Smooth muscle cell of the brain vasculature (primary cell): ENCODE results near the gene ANO1.

Source experiments
- DNase-seq: peaks from one replicate; pipeline ENCODE4 v3.0.0-alpha.2; 2012; ENCODE audit warnings: low read depth, low spot score

ANO1 gene

GRCh38 chr11:70113801-70114200 is 35.7 kb downstream of the ANO1 start:
- no peak for DNase-seq

GRCh38 chr11:70115778-70116177 is 37.7 kb downstream of the ANO1 start:
- DNase-seq = no peak

- no peak for DNase-seq
These were observed 38.4 kb downstream of the ANO1 start for GRCh38 chr11:70116386-70117065.

GRCh38 chr11:70117567-70118145 is 39.5 kb downstream of the ANO1 start:
- no peak for DNase-seq

- DNase-seq = no peak
These were observed 40.5 kb downstream of the ANO1 start for GRCh38 chr11:70118642-70119041.

DNA sequence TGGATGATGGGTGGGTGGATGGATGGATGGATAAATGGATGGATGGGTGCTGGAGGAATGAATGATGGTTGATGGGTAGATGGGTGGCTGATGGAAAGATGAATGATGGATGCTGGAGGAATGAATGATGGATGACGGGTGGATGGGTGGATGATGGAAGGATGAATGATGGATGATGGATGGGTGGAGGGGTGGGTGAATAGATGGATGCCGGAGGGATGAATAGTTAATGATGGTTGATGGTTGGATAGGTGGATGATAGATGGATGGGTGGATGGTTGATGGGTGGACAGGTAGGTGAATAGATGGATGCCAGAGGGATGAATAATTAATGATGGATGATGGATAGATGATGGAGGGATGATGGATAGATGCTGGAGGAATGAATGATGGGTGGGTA is 41.4 kb downstream of the ANO1 start:
- no peak for DNase-seq

DNA sequence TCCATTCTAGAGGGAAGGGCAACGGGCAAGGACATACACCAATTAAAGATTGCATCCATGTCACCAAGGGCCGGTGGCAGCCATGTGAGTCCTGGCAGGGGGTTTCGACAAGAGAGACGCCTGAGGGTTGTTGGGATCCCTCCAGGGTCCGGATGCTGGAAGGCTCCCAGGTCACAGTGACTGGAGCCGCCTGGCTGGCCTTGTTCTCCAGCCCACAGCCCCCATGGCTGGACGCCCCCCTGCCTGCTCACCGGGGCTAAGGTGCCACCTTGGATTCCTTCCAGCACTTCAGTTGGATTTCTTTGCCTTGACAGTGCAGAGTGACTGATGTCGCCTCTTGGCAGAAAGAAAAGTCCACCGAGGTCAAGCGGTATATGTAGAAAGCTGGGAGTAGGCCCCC is 42.6 kb downstream of the ANO1 start:
- DNase-seq = no peak

GRCh38 chr11:70122490-70123198 is 44.5 kb downstream of the ANO1 start:
- no peak for DNase-seq

- DNase-seq = no peak
These were observed 45.6 kb downstream of the ANO1 start for GRCh38 chr11:70123711-70124110.

GRCh38 chr11:70124321-70125000 is 46.3 kb downstream of the ANO1 start:
- DNase-seq = no peak

DNA sequence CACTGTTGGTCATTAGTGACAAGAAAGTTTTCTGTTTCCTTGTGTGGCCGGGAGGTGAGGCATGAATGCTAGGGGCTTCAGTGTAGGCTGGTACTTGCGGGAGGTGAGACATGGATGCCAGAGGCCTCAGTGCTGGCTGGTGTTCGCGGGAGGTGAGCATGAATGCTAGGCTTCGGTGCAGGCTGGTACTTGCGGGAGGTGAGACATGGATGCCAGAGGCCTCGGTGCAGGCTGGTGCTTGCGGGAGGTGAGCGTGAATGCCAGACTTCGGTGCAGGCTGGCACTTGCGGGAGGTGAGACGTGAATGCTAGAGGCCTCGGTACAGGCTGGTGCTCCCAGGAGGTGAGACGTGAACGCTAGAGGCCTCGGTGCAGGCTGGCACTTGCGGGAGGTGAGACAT is 48.4 kb downstream of the ANO1 start:
- no peak for DNase-seq

DNA sequence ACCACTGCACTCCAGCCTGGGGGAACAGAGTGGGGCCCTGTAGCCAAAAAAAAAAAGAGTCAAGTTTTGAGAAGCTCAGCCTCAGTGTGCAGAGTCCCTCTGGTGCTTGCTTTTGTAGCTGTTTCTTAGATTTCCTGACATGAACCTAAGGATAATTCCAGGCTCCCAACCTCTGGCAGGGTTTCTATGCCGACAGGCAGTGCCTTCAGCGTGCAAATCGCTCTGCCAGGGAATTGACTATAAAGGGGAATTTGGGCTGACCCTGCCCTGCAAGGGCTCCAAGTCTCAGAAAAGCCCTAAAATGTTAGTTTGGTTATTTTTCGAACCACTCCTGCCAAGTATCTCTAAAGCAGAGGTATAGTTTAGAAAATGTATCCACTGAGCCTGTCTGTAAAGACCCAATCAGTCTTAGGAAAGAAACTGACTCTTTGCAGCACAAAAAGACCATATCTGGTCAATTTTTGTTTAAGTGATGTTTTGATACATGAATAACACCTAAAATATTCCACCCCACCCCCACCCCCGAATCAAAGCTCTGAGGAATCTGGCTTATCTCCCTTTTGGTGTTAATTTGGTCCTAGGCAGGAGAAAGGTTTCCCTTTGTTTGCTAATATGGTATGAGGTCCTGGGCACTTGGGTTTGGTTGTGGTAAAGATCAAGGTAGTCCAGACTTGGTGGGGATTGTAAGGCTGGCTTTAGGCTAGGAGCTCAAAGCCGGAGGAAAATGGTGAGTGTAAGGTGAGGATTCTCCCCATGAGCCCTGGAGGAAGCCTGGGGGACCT is 49.7 kb downstream of the ANO1 start:
- no peak for DNase-seq

- DNase-seq = peak; percentile 46
These were observed 50.4 kb downstream of the ANO1 start for GRCh38 chr11:70128435-70128906.

- no peak for DNase-seq
These were observed 51.0 kb downstream of the ANO1 start for GRCh38 chr11:70129051-70129592.

- DNase-seq = no peak
These were observed 52.5 kb downstream of the ANO1 start for GRCh38 chr11:70130636-70131035.

GRCh38 chr11:70131606-70132190 is 53.6 kb downstream of the ANO1 start:
- no peak for DNase-seq

DNA sequence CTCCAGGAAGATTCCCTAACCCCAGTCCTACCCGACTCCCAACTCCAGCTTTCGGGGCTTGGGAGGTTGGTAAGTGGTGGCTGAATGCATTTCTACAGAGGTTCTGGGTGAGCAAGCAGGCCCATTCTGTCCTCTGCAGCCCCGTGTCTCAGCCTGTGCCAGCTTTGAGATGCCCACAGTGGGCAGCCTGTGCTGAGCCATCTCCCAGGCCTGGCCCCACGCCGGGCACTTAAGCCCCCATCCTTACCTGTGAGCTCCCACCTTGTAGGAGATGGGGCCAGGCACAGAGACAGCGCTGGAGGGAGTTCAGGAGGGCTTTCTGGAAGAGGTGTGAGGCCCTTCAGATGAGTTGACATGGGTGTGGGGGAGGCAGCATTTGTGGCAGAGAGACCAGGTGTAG is 54.5 kb downstream of the ANO1 start:
- DNase-seq = no peak

DNA sequence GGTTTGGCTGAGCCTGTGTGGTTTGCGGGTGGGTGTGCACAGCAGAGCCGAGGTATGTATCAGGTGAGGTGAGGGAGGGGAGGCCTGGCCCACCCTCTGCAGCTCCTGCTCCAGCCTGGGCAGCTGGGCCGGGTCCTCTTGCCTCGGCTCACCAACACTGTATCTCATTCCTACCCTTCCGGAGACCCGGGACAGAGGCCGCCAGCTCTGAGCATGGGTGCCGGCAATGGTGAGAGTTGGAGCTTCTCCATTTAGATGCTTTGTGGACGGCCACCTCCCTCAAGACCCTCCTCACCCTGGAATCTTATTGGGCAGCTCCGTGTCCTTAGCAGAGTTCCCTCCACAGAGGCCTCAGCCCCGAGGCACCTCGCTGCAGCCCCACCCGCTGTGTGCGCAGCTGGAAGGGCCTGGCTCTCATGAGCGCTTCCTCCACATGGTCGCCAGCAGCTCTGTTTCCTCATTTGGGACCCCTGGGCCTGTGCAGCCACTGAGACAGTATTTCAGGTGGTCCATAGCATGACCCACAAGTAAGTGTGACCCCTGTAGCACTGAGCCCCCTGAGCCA is 55.7 kb downstream of the ANO1 start:
- DNase-seq = no peak

- no peak for DNase-seq
These were observed 56.4 kb downstream of the ANO1 start for GRCh38 chr11:70134490-70134889.

DNA sequence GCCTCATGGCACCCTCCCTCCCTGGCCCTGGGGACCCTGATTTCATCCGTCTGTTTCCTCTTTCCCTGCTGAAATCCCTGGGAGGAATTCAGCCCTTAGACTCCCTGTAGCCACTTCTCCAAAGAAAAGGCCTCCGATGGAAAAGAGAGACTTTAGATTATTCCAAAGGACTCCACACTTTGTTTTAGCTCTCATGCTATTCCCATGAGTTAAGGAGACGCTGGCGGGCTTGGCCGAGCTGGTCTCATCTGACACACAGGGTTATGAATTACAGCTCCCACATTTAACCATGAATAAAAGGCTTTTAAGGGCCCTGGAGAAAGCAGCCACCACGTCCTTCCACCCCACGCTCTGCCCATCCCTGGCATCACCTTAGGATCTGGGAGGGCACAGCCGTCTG is 57.0 kb downstream of the ANO1 start:
- no peak for DNase-seq

GRCh38 chr11:70135625-70136059 is 57.5 kb downstream of the ANO1 start:
- DNase-seq = no peak
